HCT116 (cell line): ENCODE results near the gene BST1. TPM values are rescaled to one million over a fixed set of nuclear protein-coding genes. Genes with fewer than 3 reads are reported as not detected.
A peak's percentile ranks its signal among the peaks of the same experiment; 100 is the strongest.

ENCODE experiments used
- CBX3 ChIP-seq: IDR thresholded peaks from 2 replicates; pipeline ENCODE4 v1.6.1; 2012; ENCODE audit warnings: low read depth
- EGR1 ChIP-seq: IDR thresholded peaks from 2 replicates; pipeline ENCODE4 v1.6.1; 2012; ENCODE audit warnings: low read depth
- ELF1 ChIP-seq: IDR thresholded peaks from 2 replicates; pipeline ENCODE4 v1.6.1; 2012; ENCODE audit warnings: low read depth, borderline replicate concordance
- FOSL1 ChIP-seq: IDR thresholded peaks from 2 replicates; pipeline ENCODE4 v1.6.1; 2012; ENCODE audit warnings: low read depth
- MAX ChIP-seq: IDR thresholded peaks from 2 replicates; pipeline ENCODE4 v1.6.1; 2012
- RAD21 ChIP-seq: IDR thresholded peaks from 2 replicates; pipeline ENCODE4 v1.6.1; 2012; ENCODE audit warnings: low read depth, mild to moderate bottlenecking
- REST ChIP-seq: IDR thresholded peaks from 2 replicates; pipeline ENCODE4 v1.6.1; 2012; ENCODE audit warnings: low read depth
- SRF ChIP-seq: IDR thresholded peaks from 2 replicates; pipeline ENCODE4 v1.6.1; 2012; ENCODE audit warnings: low read depth
- TCF7L2 ChIP-seq: IDR thresholded peaks from 2 replicates; pipeline ENCODE4 v1.7.0; 2011; ENCODE audit warnings: borderline replicate concordance, inconsistent platforms; ENCODE audit not compliant: insufficient read depth, insufficient read length; ENCODE audit errors: extremely low read depth
- ZNF274 ChIP-seq: fragments of 200-500 bp; sonication (Bioruptor generic); IDR thresholded peaks from 2 replicates; pipeline ENCODE4 v1.6.1; 2014; ENCODE audit warnings: mild to moderate bottlenecking, low read depth, low read length, inconsistent platforms
- total RNA-seq: library from RNA; stranded (reverse); gene quantifications from one replicate; pipeline ENCODE4 v1.2.1, GENCODE V29; 2021; ENCODE audit not compliant: unreplicated experiment
- TF ChIP-seq, protein P1 (sequence below): IDR thresholded peaks from 2 replicates; pipeline ENCODE4 v1.6.1; 2011; ENCODE audit warnings: mild to moderate bottlenecking, low read length, moderate library complexity; ENCODE audit not compliant: insufficient replicate concordance; ENCODE audit errors: extremely low read depth

Gene BST1
- total RNA-seq, 1 experiment from 2014 or later: 0.44 TPM

DNA sequence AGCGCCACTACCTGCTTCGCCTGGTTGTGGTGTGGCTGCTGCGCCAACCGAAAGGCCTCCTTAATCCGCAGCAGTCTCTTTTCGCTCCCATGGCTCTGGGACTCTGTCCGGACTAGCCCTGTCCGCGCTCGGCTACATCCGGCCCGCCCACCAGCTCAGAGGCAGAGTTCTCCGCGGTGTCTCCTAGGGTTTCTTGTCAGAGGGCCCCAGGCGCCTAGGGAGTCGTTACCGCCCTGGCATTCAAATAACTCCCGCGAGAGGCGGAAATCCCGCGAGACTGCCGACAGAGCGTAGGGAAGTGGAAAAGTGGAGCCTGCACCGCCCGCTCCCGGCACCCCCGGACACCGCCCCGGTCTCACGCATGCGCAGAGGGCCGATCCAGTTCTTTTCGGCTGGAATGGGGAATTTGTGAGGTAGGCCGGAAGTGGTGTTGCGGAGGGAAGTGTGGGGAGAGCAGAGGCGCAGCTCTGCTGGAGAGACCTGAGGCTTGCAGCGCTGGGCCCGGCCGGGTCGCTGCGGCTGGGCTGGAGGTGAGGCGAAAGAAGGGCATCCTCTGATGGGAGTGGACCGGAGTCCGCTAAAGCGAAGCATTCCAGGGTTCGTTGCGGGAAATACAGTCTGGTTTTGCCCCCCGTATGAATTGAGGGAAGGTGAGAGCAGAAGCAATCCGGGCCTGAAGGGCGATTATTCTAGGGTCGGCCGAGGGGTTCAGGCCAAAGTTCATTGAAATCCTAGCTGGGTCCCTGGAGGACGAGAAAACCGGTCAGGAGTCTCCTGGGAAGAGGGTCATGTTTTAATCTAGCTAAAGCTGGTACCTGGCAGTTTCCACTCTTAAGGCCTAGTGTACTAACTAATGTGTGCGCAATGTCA is 21.3 kb upstream of the BST1 start, which contains the start of gene FAM200B (continued):
- TF ChIP-seq, protein P1, sequence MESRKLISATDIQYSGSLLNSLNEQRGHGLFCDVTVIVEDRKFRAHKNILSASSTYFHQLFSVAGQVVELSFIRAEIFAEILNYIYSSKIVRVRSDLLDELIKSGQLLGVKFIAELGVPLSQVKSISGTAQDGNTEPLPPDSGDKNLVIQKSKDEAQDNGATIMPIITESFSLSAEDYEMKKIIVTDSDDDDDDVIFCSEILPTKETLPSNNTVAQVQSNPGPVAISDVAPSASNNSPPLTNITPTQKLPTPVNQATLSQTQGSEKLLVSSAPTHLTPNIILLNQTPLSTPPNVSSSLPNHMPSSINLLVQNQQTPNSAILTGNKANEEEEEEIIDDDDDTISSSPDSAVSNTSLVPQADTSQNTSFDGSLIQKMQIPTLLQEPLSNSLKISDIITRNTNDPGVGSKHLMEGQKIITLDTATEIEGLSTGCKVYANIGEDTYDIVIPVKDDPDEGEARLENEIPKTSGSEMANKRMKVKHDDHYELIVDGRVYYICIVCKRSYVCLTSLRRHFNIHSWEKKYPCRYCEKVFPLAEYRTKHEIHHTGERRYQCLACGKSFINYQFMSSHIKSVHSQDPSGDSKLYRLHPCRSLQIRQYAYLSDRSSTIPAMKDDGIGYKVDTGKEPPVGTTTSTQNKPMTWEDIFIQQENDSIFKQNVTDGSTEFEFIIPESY: peak; percentile 99
- TF ChIP-seq MAX (peak; percentile 84), TCF7L2 (peak; percentile 27), ZNF274 (no peak), CBX3 (peak; percentile 87), SRF (peak; percentile 52; the same call in 1 of the 2 replicates), RAD21 (peak; percentile 16; the same call in 1 of the 2 replicates), EGR1 (peak; percentile 79), ELF1 (peak; percentile 82), FOSL1 (no peak), REST (no peak)
